Stimulated activated CD4-positive, alpha-beta T cell treated with anti-CD3 and anti-CD28 coated beads, Interleukin-1b, Interleukin-23, amount 100 ng/mL, for 4 hours (primary cell): ENCODE data around the gene SLC31A1.

Experiments
- DNase-seq, 2 donors: peaks; one replicate each; pipeline ENCODE4 v3.0.0-alpha.2; 2020; ENCODE audit warnings: low read depth in 2 of 2

SLC31A1 gene

DNA sequence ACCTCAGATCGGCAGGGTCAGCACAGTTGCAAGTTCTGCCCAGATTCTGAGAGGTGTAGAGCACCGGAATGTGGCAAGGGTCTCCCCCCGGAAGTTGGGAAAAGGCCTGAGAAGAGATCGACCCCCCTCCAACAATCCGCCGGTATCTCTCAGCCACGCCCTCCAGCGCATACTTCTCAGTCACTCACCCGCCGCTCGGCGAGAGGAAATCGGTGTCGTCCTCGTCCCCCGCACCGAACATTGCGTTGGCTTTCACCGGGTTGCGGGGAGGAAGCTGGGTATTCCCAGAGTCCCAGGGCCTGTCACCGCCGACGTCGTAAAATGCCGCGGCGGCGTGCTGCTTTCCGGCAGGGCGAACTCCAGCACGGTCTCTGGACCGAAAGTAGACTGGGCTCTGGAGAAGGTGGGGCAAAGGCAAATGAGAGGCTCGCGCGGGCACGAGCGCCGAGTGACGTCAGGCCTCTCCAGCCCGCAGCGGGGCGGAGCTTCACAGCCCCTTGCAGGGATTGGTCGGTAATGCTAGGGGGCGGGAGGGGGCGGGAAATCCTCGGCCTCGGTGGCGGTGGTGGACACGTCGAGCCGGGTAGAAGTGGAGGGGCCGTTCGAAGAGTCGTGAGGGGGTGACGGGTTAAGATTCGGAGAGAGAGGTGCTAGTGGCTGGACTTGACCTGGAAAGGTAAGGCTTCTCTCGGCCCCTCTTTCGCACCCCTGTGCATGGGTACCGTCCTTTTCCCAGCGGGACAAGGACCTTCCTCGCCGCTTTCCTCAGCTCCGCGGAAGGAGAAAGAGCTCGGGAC lies at the start of gene SLC31A1, which contains the start of gene FKBP15:
Gene SLC31A1, plus strand, starts transcription at position 542 of the 797 bp plus-strand sequence. CDS start 34,605 bp downstream, outside the sequence.
Gene FKBP15, minus strand, starts transcription at position 275 of the 797 bp plus-strand sequence. Its CDS starts 34 bp downstream, at position 241.
- peak; percentile 91 to 95 for DNase-seq

DNA sequence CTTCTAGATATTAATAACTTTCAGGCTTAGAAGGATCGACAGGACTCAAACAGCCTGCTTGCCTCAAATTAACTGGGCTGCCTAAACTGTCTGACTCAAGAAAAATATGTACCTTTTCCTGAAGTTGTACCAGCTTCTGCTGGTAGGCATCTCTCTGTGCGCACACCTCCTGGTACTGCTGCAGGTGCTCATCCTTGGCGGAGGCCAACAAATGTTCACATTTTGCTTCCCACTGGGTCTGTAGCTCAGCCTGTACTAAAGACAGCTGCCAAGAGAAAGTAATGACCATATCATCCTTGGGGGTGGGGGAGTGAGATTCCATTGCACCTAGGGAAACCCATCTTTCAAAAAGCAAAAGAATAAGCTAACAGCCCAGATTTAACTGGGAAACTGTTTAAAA lies 48.0 kb upstream of the SLC31A1 start:
- no peak for DNase-seq

- no peak for DNase-seq
Observed at GRCh38 chr9:113176803-113177202, 44.5 kb upstream of the SLC31A1 start.

DNA sequence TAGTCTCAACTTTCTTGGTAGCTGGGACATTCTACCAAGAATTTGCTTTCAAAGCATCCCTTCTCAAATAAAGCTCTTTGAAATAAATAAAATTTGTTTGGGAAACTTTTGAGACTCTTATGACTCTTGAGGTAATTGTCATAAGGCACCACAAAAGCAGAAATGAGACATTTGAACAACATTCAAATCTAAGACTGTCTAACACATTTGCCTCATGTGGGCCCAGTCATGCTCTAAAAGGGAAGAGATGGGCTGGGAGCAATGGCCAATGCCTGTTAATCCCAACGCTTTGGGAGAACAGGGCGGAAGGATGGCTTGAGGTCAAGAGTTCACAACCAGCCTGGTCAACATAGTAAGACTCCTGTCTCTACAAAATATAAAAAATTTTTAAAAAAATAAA lies 44.1 kb upstream of the SLC31A1 start:
- DNase-seq, result no peak

DNA sequence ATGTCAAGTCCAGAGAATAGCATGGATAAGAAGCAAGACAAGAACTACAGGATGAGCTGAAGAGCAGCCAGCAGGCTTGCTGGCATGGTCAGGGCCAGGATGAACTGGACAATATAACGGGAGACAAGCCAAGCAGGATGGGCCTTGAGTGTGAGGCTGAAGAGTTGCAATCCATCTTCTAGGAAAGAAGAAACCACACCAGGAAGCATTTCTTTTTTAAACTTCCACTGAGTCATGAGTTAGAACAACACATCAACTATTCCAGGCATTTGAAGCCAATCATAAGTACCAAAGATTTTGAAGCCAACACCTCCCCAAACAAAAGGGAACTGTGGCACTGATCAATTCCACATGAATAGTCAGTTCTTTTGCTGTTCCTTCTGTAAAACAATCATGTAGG lies 43.3 kb upstream of the SLC31A1 start:
- DNase-seq, result no peak

- no peak for DNase-seq
Observed at GRCh38 chr9:113179839-113180238, 41.5 kb upstream of the SLC31A1 start.

- DNase-seq, result no peak
Observed at GRCh38 chr9:113181165-113181564, 40.2 kb upstream of the SLC31A1 start.

- no peak for DNase-seq
Observed at GRCh38 chr9:113183956-113184488, 37.3 kb upstream of the SLC31A1 start.

- DNase-seq, result no peak
Observed at GRCh38 chr9:113184539-113184938, 36.8 kb upstream of the SLC31A1 start.

DNA sequence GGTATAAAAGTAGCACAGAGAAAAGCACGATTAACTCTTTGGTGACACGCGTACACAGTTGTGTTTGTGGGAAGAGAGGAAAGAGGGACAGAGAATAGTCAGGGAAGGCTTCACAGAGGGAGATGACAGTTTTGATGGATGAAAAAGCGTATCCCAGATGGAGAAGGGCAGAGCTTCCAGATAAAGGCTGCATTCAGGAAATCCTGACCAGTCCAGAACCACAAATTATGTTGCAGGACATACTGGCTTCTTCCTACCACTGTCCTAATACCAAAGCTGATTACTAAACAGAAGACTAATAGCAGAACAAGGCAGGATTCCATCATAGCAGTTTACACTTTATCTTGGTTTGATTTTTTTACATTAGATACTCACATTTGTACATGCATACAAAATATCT lies 36.1 kb upstream of the SLC31A1 start:
- DNase-seq, result no peak

DNA sequence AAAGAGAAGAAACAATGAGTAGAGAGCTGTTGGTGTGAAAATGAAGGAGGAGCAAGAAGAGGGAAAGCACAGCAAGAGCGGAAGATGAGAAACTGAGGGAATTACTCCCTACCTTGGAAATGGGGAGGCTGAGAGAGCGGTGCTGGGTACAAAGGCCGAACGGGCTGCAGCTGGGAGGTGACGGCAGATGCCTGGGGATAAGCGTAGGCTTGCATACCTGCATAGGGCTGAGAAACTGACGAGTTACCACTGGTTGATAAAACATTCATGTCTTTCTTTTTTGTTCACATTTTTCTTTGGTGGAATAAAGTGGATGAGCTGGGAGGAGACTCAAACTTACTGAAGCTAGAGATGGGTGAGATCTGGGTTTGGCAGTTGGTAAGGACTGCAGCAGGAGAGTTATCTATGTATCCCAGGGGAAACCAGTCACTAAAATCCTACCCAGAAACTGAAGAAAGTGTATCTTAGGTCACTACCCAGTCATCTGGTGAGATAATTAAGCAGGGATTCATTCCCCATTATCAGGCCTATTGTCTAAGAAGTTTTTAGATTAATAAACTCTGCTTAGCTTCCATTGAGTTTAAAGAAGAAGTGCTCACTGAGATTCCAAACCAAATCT lies 35.1 kb upstream of the SLC31A1 start:
- DNase-seq, result no peak

DNA sequence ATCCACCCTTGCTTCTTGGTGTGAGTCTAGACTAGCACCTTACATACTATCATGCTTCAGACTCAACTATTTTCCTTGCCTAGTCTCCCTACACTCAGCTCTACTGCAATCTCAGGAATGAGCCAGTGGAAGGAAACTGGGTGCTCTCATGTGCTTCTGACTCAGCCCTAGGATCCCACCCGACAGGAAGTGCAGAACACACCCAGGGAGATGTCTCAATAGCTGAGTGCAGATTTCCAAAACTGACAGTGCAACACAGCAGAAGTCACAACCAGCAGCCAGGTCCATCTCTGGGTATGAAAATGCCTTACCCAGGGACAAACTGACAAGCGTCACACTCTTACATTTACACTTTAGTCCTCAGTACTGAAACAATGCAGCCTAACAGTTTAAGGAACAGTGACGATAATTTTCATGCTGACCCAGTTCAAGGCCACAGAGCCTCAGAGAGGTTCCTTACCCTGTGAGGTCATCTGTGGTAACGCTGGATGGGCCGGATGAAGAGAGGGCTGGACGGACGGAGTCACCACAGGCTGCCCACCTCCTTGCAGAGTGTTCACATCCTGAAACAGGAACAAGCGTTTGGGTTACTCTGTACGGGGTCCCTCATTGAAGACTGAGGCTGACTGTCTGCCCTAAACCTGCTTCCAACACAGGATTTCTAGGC lies 33.3 kb upstream of the SLC31A1 start:
- DNase-seq, result no peak

DNA sequence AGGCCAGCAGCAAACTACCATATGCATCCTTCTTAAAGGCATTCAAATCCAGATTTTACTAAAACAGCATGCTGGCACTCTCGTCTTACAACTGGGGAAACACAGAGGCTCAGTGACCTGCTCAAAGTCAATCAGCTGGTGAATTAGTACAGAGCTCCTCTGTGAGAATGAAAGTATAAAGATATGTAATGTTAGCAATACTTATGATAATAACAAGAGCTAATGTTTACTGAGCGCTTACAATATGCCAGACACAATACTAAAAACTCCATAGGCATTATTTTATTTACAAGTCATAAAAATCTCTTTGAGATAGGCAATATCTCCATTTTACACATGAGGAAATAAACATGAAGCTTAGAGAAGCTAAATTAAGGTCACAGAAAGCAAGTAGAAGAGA lies 28.9 kb upstream of the SLC31A1 start:
- DNase-seq, result no peak

GRCh38 chr9:113199683-113200329 lies 21.5 kb upstream of the SLC31A1 start:
- no peak for DNase-seq

DNA sequence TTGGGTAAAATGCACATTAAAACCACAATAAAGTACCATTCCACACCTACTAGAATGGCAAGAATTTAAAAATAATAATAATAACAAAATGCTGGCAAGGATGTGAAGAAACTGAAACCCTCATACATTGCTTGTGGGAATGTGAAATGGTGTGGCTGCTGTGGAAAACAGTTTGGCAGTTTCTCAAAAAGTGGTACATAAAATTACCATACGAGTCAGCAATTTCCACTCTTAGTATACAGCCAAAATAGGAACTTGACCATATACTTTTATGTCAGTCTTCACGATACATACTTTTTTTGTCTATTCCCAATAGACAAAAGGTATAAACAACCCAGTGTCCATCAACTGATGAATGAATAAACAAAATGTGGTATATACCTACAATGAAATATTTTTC lies 15.9 kb upstream of the SLC31A1 start:
- no peak for DNase-seq

GRCh38 chr9:113205861-113206260 lies 15.5 kb upstream of the SLC31A1 start:
- no peak for DNase-seq

DNA sequence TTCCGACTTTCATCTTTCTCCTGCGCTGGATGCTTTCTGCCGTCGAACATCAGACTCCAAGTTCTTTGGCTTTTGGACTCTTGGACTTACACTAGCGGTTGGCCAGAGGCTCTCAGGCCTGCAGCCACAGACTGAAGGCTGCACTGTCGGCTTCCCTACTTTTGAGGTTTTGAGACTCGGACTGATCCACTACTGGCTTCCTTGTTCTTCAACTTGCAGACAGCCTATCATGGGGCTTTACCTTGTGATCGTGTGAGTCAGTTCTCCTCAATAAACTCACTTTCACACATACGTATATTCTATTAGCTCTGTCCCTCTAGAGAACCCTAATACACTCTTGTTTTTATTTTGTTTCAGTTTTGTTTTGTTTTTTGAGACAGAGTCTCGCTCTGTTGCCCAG lies 10.5 kb upstream of the SLC31A1 start:
- DNase-seq, result no peak

DNA sequence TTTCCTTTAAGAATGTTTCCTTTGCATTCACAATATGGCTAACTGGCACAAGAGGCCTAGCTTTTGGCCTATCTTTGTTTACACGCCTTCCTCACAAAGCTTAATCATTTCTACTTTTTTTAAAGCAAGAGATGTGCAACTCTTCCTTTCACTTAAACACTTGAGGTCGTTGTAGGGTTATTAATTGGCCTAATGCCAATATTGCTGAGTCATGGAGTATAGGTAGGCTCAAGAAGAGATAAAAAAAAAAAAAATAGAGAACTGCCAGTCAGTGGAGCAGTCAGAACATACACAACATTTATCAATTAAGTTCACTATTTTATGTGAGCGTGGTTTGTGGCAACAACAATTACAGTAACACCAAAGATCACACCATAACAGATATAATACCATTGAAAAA lies 6.2 kb upstream of the SLC31A1 start:
- DNase-seq, result no peak

DNA sequence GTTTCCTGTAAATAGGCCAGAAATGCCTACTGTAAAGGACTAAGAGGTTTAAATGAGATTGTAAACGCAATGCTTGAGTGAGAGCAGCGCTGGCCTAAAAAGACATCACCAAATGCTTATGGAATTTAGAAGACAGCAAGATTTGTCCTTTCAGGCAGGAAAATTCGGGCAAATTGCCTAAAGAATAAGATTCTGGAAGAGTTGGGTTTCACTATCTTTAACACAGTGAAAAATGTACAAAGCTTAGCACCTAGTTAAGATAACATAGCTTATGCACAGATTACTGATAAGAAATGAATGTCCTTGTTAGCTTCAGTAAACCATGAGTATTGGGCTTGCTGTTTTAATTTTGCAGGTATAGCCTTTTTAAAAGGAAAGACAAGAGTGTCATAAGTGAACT lies 4.9 kb upstream of the SLC31A1 start:
- no peak for DNase-seq

DNA sequence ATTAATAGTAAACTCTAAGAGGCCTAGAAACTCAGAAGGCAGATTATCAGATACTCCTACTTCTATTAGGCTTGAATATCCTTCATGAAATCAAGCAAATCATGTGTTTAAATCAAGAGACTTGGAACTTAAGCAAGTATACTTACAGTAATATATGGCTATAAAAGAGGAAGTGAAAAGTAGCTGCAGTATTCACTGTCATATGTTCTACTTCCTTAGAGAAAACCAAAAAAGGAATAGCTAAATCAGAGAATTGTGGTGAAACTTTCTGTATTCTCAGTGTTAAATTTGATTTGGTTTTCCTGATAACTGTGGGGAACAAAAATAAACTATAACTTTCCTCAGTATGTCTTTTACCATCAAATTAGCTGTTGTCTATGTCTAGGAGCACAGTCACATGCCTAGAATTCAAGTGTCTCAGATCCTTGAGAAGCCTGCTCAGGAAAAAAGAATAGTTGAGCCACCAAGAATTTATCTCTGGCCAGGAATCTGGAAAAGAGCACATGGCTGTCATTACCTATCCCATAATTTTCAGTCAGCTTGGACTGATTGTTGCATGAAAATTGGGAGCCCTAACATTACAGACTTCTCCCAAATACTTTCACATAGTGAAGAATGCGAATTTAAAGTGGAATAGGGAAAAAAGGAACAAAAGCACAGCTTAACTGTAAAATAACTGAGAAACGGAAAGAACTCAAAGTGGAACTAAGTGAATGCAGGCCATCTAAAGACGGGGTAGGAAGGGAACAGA lies 2.0 kb upstream of the SLC31A1 start:
- DNase-seq, result no peak

- no peak for DNase-seq
Observed at GRCh38 chr9:113219969-113220368, 1.4 kb upstream of the SLC31A1 start.
